Measurements from ENCODE around the gene SCAPER. TPM values are rescaled to one million over a fixed set of nuclear protein-coding genes. Genes with fewer than 3 reads are reported as not detected.
"Not testable (repeated sequence)": the region's sequence is repeated elsewhere in the genome, so short reads cannot be mapped to it uniquely, and the experiment has no call there.

The SCAPER gene
- polyA plus RNA-seq, 4 donors: 21.6 to 29.0 (median 26.0) TPM

GRCh38 chr15:76864586-76864985 lies 40.6 kb downstream of the SCAPER start:
- no peak for DNase-seq (ENCODE audit: low read depth in 4 of 4, low spot score in 3 of 4)

GRCh38 chr15:76863693-76864092 lies 41.4 kb downstream of the SCAPER start:
- DNase-seq (ENCODE audit: low read depth in 4 of 4, low spot score in 3 of 4): no peak

DNA sequence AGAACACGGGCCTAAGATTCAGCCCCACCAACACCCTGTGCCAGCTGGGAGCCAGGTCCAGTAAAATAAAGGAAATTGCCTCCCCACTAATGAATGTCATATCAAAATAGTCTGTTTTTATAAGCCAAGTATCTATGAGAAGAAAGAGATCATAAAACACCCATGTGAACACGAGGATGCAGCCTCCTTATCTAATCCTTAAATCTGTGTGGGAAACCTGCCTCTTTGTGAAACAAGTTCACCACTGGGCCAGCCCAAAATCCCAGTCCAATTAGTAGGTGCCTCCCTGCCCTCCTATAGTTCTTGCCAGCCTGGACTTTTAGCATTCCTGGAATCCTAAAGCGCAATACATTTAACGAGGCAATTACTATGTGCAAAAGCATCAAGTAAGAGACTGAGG lies 42.0 kb downstream of the SCAPER start:
- no peak for DNase-seq (ENCODE audit: low read depth in 4 of 4, low spot score in 3 of 4)

DNA sequence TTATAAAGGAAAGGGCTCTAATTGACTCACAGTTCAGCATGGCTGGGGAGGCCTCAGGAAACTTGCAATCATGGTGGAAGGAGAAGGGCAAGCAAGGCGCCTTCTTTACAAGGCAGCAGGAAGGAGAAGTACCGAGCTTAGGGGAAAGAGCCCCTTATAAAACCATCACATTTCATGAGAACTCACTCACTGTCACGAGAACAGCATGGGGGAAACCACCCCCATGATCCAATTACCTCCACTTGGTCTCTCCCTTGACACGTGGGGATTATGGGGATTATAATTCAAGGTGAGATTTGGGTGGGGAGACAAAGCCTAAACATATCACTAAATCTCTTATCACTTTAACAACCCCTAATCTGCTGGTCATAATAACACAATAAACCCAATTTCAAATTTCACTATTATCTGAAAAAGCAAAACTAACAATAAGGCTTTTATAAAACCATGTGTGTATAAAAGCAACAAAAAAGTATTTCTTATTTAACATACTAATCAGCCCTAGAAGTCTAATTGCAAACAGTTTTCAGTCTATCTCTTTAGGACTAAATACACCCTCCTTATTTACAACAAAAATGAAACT lies 43.2 kb downstream of the SCAPER start:
- no peak for DNase-seq (ENCODE audit: low read depth in 4 of 4, low spot score in 3 of 4)

- no peak for DNase-seq (ENCODE audit: low read depth in 4 of 4, low spot score in 3 of 4)
These were observed 44.9 kb downstream of the SCAPER start for GRCh38 chr15:76860201-76860600.

DNA sequence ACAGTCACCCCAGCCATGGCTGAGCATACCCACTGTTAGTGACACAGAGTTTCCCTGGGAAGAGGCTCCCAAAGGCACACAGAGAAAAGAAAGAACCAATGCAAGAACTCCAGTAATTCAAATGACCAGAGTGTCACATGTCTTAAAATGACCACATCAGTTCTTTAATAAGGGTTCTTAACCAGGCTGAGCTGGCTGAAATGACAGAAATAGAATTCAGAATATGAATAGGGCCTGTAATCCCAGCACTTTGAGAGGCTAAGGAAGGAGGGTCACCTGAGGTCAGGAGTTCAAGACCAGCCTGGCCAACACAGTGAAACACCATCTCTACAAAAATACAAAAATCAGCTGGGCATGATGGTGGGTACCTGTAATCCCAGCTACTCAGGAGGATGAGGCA lies 54.8 kb downstream of the SCAPER start:
- DNase-seq (ENCODE audit: low read depth in 4 of 4, low spot score in 3 of 4): not testable (repeated sequence)

GRCh38 chr15:76846782-76847181 lies 58.4 kb downstream of the SCAPER start:
- DNase-seq (ENCODE audit: low read depth in 4 of 4, low spot score in 3 of 4): no peak

DNA sequence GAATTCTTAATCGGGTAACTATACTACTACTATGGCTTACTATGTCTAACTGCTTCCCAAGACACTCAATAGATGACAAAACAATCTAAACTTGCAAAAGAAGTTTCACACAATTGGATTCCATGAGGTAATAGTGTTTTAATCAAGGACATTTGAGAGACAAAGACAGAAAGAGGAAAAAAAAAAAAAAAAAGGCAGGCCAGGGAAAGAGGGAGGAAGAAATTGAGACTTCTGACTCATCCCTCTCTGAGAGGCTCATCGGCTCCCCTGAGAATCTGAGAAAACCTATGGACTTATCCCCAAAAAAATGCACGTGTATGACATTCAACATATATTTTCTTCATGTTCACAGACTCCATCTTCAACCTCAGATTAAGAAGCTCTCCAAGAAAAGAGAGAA lies 61.0 kb downstream of the SCAPER start:
- DNase-seq (ENCODE audit: low read depth in 4 of 4, low spot score in 3 of 4): no peak

GRCh38 chr15:76843269-76843668 lies 61.9 kb downstream of the SCAPER start:
- DNase-seq (ENCODE audit: low read depth in 4 of 4, low spot score in 3 of 4): no peak

DNA sequence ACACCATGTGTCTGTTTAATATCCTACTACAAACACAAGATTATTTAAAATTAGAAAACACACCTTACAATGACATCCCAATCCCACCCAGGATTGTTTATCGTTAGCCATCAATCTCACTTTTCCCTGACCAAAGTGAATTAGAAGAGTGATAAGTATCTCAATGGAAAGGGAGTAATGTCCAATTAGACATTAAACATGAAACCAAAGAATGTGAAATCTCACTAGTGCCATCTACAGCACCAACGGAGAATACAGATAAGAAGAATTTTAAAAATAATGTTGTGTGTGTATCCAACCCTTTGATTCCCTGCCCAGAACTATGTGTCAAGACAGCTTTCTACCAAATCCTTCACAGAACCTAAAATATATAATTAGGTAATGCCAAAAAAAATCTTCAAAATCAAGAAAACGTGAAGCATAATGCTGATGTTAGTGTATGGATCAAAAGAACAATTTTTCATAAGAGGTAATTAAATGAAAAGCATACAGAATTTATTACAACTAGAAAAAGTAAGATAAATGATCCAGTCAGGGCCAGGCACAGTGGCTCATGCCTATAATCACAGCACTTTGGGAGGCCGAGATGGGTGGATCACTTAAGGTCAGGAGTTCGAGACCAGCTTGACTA lies 64.2 kb downstream of the SCAPER start:
- peak in 2 of 4 donors; percentile 10 to 14 for DNase-seq (ENCODE audit: low read depth in 4 of 4, low spot score in 3 of 4)

GRCh38 chr15:76839173-76839572 lies 66.0 kb downstream of the SCAPER start:
- DNase-seq (ENCODE audit: low read depth in 4 of 4, low spot score in 3 of 4): no peak

- DNase-seq (ENCODE audit: low read depth in 4 of 4, low spot score in 3 of 4): no peak
These were observed 67.7 kb downstream of the SCAPER start for GRCh38 chr15:76837474-76837873.

DNA sequence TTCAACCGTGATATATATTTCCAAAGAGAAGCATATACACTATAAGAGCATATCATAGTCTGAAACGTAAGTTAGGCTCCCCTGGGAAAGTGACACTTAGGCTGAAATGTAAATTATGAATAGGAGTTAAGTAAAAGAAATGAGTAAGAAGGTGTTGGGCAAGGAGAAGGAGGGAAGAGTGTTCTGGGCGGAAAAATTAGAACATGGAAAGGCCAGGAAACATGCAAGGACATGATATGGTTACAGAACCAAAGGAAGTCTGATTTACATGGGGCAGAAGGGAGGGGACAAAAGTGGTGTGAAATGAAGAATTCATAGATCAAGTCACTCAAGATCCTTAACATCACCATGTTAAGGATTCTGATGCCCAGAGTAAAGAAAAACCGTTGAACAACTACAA lies 75.2 kb downstream of the SCAPER start:
- DNase-seq (ENCODE audit: low read depth in 4 of 4, low spot score in 3 of 4): no peak

GRCh38 chr15:76823890-76824289 lies 81.2 kb downstream of the SCAPER start:
- peak in 1 of 4 donors; percentile 7 for DNase-seq (ENCODE audit: low read depth in 4 of 4, low spot score in 3 of 4)

DNA sequence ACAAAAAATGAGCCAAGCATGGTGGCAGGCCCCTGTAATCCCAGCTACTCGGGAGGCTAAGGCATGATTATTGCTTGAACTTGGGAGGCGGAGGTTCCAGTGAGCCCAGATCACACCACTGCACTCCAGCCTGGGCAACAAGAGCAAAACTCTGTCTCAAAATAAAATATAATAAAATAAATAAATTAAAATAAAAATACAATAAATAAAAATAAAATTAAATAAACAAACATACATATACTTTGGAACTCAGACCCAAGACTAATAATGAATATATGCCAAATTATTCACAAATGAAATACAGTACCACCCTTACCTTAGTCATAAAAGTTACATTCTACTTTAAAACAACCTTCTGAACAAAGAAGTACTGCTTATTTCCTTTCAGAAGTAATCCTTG lies 81.8 kb downstream of the SCAPER start:
- DNase-seq (ENCODE audit: low read depth in 4 of 4, low spot score in 3 of 4): no peak

DNA sequence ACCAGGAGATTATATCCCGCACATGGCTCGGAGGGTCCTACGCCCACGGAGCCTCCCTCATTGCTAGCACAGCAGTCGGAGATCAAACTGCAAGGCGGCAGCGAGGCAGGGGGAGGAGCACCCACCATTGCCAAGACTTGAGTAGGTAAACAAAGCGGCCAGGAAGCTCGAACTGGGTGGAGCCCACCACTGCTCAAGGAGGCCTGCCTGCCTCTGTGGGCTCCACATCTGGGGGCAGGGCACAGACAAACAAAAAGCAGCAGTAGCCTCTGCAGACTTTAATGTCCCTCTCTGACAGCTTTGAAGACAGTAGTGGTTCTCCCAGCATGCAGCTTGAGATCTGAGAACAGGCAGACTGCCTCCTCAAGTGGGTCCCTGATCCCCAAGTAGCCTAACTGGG lies 86.2 kb downstream of the SCAPER start:
- DNase-seq (ENCODE audit: low read depth in 4 of 4, low spot score in 3 of 4): not testable (repeated sequence)

- DNase-seq (ENCODE audit: low read depth in 4 of 4, low spot score in 3 of 4): no peak
These were observed 89.7 kb downstream of the SCAPER start for GRCh38 chr15:76815421-76815820.

GRCh38 chr15:76812381-76812780 lies 92.8 kb downstream of the SCAPER start:
- DNase-seq (ENCODE audit: low read depth in 4 of 4, low spot score in 3 of 4): no peak

GRCh38 chr15:76809412-76810103 lies 95.6 kb downstream of the SCAPER start:
- DNase-seq (ENCODE audit: low read depth in 4 of 4, low spot score in 3 of 4): no peak

DNA sequence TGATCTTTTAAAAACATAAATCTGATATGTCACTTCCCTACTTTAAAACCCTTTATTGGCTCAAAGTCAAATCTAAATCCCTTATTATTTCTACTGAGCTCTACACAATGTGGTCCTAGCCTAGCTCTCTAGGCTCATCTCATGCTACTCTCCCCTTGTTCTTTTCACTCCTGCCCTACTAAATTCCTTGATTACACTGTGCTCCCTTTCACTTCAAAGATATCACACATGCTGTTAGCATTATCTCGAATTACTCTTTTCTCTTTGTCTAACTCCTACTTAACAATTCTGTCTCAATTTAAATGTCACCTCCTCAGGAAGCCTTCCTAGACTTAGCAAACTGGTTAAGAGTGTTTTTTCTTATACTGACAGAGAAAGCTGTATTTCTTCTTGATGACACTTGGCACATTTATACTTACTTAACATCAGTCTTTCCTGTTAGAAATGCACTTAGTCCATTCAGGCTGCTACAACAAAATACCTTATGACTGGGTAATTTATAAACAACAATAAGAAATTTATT lies 102.0 kb downstream of the SCAPER start:
- no peak for DNase-seq (ENCODE audit: low read depth in 4 of 4, low spot score in 3 of 4)

DNA sequence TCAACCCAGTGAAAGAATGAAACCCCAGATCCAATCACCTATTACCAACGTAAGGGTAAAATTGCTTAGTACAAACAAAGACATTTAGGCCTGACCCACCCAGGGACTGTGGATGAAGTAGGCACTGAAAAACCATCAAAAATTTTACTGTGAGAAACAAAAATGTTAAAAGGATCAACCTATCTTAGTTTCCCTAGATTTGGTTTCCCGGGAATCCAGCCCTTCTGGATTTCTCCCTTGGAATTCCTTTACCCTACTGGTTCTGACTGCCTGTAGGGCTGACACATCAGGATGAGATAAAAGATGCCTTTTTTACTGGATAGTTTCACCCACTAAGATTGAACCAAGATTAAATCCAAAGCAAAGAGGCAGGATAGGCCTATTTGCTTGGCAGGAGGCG lies 102.7 kb downstream of the SCAPER start:
- DNase-seq (ENCODE audit: low read depth in 4 of 4, low spot score in 3 of 4): no peak

DNA sequence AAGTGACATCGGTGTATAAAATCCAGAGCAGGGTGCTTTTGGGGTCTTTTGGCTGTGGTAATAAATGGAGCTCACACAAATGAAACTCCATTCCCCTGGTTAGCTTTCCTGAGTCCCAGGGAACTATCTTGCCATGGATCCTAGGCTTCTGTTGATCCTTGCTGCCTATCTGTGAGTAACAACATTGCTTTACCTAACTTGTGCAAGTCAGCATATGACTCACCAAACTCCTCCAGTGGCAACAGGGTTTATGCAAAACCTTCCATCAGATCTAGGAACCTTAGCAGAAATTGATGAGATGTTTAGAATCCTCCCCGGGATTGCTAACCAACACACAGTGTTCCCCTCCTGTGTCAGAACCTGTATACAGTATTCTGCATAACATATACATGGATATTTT lies 105.4 kb downstream of the SCAPER start:
- no peak for DNase-seq (ENCODE audit: low read depth in 4 of 4, low spot score in 3 of 4)

All from left renal pelvis (tissue), 4 donors.